Esophagus mucosa (tissue), 1 donor: Measurements from ENCODE around the gene FOXA3. TPM values are rescaled to one million over a fixed set of nuclear protein-coding genes. Genes with fewer than 3 reads are reported as not detected.
"Not testable (repeated sequence)": the region's sequence is repeated elsewhere in the genome, so short reads cannot be mapped to it uniquely, and the experiment has no call there.

Experiments used
- ATAC-seq: fragments of 200-7000 bp; cut with Tn5 transposase; one replicate; pipeline ENCODE4 v1.9.1; 2020
- total RNA-seq: library from RNA; stranded (reverse); gene quantifications from one replicate; pipeline ENCODE4 v1.2.4, GENCODE V29; 2023
- donor health status: DM: yes; HTN: yes; CAD: no.

Gene FOXA3
- total RNA-seq, 1 donor from 2014 or later, result not detected

DNA sequence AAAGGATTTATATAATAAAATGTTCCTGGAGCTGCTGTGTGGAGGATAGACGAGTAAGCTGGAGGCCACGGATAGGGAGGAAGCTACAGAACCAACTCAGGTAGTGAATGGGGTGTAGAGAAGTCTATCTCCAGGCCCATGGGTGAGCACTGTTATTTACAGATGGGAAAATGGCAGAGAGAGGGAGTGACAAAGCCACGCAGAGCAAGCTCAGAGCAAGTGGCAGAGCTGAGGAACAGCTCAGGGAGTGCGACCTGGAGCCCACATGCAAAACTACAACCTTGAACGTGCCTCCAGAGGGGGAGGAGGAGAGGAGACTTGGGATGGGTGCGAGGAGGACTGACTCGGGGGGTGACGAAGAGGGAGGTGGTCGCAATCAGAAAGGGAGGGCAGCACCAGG lies 35.6 kb upstream of the FOXA3 start:
- no peak for ATAC-seq

GRCh38 chr19:45828945-45829344 lies 35.2 kb upstream of the FOXA3 start:
- ATAC-seq, result no peak

- no peak for ATAC-seq
Measured at GRCh38 chr19:45834970-45835369, 29.2 kb upstream of the FOXA3 start.

GRCh38 chr19:45842198-45842597 lies 21.9 kb upstream of the FOXA3 start:
- ATAC-seq, result no peak

- ATAC-seq, result no peak
Measured at GRCh38 chr19:45847663-45848062, 16.5 kb upstream of the FOXA3 start.

DNA sequence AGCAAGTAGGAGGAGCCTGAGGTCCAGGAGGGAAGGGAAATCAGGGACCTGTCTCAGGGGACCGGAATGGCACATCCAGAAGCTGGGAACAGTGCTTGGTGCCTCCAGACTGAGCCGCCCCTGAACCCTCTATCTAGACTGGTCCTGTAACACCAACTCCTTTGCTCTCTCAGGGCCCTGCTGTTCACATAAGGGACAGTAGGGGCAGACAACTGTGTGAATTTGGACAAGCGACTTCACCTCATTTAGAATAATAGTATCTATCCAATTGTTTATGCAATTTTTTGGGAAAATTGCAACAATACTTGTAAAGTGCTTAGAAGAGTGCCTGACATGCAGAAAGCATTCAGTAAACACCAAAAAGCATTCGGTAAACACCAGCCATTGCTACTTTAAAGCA lies 15.2 kb upstream of the FOXA3 start:
- peak; percentile 40 for ATAC-seq

DNA sequence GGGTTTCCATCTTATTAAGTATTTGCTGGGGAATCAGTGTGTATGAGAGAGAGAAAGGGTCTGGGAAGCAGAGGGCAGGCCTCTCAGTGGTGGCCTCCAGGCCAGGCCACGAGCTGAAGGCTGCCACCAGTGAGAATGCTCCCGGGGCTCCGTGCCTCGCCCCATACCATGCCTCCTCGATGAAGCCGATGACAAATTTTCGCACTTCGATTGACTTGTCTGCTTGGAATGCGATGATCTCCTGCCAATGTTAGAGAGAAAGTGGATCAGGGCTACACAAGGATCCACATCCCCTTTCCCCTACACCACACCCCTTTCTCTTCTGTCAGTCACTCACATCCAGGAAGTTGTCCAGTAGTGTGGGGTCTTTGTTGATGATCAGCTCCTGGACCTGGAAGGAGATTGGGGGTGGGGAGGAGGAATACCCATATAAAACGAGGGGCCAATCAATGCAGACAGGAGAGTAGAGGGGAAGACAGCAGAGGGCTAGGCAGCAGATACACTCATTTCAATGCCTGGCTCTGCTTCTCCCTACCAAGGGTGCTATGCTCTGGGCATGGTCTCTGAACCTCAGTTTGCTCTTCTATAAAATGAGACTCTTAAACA lies 11.9 kb upstream of the FOXA3 start:
- ATAC-seq, result no peak

DNA sequence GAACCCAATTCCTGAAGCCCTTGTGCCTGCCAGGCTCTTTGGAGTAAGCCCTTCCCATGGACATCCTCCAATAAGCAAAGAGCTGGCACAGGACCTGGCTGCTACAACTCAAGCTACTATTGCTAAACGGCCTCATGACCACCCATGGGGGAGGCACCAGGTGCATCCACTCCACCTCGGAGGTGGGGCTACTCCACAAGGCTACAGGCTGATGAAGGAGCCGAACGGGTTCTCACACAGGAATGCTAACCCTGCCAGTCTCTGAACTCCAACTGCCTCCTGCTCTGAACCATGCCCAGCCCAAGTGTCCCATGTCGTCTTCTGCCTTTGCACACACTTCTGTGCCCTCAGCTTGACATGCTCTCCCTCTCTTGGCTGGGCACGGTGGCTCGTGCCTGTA lies 11.1 kb upstream of the FOXA3 start:
- ATAC-seq, result no peak

- peak; percentile 11 for ATAC-seq
Measured at GRCh38 chr19:45854167-45854778, 9.9 kb upstream of the FOXA3 start.

DNA sequence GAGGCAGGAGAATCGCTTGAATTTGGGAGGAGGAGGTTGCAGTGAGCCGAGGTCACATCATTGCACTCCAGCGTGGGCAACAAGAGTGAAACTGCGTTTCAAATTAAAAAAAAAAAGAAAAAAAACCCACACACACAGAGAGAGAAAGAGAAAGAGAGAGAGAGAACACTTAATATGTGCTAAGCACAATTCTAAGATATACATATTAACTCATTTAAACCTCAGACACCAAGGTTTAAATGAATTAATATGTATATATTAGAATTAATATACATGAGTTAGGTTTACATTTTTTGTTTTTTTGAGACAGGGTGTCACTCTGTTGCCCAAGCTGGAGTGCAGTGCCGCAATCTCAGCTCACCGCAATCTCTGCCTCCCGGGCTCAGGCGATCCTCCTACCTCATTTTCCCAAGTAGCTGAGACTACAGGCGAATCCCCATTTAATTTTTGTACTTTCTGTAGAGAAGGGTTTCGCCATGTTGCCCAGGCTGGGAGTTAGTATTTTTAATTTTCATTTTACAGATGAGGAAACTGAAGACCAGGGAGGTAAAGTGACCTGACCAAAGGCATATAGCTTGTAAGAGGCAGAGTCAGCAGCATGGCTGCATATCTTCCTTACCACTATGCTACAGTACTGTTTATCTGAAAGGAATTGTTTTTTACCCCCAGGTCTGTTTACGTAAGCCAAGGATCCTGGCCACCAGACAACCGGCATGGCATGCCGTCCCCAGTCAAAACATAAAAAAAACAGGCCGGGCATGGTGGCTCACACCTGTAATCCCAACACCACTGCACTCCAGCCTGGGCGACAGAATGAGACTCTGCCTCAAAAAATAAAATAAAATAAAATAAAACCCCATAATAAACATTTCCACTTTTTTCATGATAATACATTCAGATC lies 3.5 kb upstream of the FOXA3 start:
- ATAC-seq, result no peak

- ATAC-seq, result peak; percentile 1
Measured at GRCh38 chr19:45862271-45862563, 1.9 kb upstream of the FOXA3 start.

- peak; percentile 98 for ATAC-seq
Measured at GRCh38 chr19:45862564-45863334, 1.4 kb upstream of the FOXA3 start, which contains the start of gene SYMPK. TSS of gene SYMPK (minus strand) at chr19:45863147. CDS start at chr19:45854495, 8,652 bp downstream.

DNA sequence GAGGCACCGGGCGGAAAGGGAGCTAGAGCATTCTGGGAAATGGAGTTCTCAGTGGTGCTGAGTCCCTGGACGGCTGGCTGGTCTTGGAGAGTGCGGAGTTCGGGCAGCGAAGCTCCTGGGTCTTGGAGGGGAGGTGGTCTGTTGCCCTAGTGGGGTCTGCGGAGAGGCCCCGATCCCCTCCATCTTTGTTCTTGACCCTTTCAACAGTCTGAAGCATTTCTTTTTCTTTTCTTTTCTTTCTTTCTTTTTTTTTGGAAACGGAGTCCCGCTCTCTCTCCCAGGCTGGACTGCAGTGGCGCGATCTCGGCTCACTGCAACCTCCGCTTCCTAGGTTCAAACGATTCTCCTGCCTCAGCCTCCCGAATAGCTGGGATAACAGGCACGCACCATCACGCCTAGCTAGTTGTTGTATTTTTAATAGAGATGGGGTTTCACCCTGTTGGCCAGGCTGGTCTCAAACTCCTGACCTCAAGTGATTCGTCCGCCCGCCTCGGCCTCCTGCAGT lies 739 bp upstream of the FOXA3 start:
- no peak for ATAC-seq

DNA sequence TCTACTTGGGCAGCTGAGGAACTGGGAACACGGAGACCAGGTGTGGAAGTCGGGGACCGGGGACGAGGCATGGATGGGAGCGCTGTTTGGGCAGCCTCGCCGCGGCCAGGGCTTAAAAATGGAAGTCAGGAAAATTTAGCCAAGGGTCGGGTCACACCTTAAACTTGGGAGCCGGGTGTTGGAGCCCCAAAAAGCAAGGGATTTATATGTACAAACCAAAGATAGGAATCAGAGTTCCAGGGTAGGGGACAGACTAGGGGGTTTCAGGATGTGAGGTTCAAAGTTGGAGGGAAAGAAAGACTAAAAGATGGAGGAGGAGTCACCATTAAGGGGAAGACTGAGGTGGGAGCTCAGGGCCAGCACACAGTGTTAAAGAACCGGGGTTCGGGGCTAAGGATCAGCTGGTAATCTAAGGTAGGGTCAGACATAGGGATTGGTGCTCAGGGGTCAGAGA lies 530 bp downstream of the FOXA3 start:
- ATAC-seq, result no peak

- no peak for ATAC-seq
Measured at GRCh38 chr19:45865269-45865948, 1.3 kb downstream of the FOXA3 start.

DNA sequence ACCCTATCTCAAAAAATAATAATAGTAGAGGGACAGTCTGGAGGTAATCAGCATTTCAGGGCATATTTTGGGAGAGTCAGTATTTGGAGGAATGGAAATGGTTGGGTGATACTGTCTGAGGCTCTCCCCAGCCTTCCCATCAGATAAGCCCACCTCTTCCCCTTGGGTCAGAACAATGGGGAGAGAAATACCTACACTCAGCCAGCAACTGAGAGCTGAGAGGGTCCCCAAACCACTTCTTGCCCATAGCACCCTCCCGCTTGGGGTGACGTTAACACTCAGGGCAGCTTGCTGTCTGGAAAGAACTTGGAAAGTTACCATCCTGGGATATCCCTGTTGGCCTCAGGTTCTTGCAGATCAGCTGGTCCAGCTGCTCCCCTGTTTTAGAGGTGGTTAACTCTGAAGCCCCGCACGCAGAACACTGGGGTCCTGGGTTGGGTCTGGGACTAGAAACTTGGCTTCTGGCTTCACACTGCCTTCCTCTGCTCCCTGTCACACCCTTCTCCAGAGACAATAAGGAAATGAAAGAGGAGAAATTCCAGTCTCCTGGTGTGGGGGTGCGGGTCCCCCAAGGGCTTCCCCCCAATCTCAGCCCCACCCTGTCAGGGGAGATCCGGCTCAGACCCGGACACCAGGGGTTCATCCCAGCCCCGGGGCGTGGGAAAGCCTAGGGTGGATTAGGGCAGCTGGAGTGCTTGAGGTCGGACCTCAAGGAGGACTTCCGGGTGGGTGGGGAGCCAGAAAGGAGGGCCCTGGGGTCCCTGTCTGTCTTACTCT lies 2.5 kb downstream of the FOXA3 start:
- ATAC-seq, result no peak

DNA sequence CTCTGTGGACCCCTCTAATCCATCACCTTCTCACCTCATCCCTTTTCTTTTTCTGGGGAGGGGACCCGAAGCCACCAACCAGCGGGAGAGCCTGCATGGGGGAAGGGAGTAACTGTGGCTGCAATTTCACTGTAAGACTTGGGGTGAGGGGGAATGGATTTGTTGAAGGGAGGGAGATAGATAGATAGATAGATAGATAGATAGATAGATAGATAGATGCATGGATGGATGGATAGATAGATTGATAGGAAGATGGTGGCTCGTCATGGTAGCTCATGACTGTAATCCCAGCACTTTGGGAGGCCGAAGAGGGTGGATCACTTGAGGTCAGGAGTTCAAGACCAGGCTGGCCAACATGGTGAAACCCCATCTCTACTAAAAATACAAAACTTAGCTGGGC lies 3.1 kb downstream of the FOXA3 start:
- not testable (repeated sequence) for ATAC-seq

DNA sequence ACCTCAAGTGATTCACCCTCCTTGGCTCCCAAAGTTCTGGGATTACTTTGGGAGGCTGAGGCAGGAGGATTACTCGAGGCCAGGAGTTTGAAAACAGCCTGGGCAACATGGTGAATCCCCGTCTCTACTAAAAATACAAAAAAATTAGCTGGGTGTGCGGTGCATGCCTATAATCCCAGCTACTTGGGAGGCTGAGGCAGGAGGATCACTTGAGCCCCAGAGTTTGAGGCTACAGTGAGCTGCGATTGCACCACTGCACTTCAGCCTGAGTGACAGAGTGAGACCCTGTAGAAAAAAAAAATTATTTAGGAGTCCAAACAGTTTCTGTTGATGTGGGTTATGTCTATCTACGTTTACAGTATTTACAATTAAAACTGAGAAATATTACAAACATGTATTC lies 6.7 kb downstream of the FOXA3 start:
- ATAC-seq, result no peak

DNA sequence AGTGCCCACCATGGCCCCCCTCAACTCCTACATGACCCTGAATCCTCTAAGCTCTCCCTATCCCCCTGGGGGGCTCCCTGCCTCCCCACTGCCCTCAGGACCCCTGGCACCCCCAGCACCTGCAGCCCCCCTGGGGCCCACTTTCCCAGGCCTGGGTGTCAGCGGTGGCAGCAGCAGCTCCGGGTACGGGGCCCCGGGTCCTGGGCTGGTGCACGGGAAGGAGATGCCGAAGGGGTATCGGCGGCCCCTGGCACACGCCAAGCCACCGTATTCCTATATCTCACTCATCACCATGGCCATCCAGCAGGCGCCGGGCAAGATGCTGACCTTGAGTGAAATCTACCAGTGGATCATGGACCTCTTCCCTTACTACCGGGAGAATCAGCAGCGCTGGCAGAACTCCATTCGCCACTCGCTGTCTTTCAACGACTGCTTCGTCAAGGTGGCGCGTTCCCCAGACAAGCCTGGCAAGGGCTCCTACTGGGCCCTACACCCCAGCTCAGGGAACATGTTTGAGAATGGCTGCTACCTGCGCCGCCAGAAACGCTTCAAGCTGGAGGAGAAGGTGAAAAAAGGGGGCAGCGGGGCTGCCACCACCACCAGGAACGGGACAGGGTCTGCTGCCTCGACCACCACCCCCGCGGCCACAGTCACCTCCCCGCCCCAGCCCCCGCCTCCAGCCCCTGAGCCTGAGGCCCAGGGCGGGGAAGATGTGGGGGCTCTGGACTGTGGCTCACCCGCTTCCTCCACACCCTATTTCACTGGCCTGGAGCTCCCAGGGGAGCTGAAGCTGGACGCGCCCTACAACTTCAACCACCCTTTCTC lies 8.2 kb downstream of the FOXA3 start:
- no peak for ATAC-seq

DNA sequence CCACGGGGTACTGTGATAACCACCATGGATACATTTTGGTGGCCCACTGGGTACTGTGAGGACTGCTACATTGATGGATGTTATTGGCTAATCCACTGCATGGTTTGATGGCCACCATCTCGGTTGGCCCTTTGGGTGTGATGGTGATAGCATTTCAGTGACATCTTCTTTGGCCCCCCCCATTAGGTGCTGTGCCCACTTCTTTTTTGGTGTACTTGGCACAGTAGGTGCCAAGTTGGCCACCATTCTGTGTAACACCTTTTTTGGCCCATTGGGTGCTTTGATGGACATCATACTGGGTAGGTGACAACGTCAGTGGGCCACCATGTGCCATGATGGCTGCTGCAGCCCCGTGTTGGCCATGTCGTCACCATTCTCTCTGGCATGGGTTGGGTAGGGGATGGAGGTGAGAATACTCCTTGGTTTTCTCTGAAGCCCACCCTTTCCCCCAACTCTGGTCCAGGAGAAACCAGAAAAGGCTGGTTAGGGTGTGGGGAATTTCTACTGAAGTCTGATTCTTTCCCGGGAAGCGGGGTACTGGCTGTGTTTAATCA lies 9.2 kb downstream of the FOXA3 start:
- no peak for ATAC-seq
